ENCODE measurements around the gene CILP.

The CILP gene

DNA sequence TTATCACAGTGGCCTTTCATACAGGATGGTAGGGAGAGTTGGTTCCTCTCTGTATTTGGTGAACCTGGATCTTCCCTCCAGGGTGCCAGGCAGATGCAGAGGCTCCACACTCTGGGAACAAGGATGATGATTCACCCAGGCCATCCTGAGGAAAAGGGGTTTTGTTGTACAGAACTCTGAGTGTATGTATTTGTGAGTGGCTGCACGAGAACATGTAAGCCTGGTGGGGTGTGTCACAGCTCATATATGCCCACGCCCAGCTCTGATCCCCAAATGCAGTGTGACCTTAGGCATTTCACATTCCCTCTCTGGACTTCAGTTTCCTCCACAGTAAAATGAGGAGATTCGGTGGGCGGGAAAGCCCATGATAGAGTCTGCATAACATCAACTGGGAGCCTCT, 11.6 kb upstream of the CILP start:
- DNase-seq: no peak
- no peak for ATAC-seq

GRCh38 chr15:65221697-65222096, 10.4 kb upstream of the CILP start:
- DNase-seq: no peak
- ATAC-seq: no peak

- DNase-seq: no peak
Measured at GRCh38 chr15:65219137-65219536, 7.9 kb upstream of the CILP start.

DNA sequence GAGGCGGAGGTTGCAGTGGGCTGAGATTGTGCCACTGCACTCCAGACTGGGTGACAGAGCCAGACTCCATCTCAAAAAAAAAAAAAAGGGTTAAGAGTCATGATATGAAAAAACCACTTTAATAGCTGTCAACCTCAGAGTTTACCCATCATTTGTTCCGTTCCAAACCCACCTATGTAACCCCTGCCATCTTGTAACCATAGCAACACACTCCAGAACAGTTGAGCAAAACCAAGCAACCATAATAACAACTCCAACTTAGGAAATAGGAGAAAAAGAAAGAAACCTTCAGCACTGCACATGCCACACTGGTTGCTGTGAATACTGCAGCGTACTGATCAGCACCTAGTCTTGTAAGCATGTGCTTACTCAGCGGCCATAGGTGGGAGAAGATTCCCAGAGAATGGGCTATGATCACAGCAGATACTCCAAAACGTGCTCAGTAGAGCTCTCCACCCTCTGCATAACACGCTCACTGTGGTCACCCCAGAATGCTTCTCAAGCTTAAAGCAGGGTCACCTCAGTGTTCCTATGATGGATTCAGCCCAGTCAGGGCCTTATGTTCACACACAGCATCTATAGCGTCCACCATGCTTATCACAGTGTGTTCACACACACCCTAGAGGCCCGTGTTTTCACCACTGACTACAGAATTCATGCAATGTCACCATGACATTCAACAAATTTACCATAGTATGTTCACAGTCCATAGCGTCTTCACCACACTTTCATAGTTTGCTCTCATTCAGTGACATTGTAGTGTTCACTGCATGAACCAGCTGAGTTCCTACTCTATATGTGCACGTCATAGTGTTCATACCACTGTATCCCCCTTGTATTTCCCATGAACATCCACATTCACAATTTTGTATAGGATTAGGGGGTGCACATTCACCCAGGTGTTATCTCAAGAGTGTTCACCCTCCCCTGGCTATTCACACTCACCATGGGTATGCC, 6.5 kb upstream of the CILP start:
- no peak for DNase-seq
- peak; percentile 75 for ATAC-seq

More at GRCh38 chr15:65219137-65219536, 7.9 kb upstream of the CILP start:
- peak; percentile 25 for ATAC-seq

DNA sequence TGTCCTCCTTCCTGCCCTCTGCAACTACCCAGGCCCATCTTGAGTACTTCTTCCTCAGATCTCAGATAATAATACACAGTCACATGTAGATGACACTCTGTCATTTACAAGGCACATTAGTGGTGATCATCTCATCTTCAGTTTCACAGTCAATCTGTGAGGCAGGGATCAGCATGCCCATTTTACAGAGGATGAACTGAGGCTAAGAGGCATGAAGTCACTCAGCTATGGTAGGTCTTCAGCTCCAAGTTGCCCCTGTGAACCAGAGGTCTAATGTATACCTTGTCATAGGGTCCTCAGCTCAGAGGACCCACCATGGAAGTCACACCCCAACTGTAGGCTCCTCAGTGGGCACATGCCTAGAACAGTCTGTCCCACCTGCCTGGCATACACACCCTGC, 4.2 kb upstream of the CILP start:
- ATAC-seq: no peak
- no peak for DNase-seq

DNA sequence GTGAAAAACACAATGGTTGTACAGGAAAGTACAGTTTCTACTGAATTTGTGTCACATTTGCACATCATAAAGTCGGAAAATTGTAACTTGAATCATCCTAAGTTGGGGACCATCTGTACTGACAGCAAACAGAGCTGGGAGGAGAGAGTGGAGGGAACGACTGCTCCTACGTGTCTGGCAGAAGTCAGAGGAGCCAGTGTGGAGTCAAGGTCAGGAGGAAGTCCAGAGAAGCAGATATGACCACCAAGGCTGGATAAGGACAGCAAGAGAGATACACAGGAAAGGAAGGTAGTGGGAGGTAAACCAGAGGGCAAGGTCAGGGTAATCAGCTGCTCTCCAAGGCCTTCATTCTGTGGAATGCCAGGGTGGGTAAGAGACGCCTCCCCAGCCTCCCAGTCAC, 2.7 kb upstream of the CILP start:
- ATAC-seq (no peak), DNase-seq (no peak)

DNA sequence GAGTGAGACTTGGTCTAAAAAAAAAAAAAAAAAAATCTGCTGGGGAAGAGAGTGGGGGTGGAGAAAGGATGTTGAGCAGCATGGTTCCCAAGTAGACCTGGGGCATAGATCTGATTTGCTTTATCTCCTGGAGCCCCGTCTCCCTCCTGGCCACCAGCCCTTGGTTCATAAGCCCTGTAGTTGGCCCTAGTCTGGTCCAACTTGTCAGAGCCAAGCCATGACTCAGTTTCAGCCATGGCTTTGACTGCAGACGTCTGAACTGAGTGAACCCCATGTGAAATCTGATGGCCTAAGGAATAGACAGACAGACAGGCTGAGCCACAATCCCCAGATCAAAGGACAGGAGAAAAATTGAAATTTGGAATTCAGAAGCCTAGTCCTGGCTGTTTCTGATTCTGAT, 2.0 kb upstream of the CILP start:
- DNase-seq: no peak
- no peak for ATAC-seq

DNA sequence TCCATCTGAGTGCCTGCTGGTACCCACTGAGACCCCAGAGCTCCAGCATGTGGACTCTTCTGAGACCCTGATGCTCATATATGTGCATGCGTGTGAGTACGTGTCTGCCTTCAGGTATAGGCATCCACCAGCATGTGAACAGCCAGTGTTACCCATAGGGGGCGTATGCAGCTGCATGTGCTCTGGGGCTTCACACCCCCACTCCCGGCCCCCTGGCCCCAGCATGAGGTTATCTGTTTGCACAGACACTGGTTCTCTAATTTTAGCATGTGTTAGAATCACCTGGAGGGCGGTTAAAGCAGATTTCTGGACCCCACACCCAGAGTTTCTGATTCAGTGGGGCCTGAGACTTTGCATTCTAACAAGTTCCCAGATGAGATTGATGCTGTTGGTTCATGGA, 824 bp upstream of the CILP start:
- ATAC-seq: peak; percentile 78
- peak; percentile 62 for DNase-seq

DNA sequence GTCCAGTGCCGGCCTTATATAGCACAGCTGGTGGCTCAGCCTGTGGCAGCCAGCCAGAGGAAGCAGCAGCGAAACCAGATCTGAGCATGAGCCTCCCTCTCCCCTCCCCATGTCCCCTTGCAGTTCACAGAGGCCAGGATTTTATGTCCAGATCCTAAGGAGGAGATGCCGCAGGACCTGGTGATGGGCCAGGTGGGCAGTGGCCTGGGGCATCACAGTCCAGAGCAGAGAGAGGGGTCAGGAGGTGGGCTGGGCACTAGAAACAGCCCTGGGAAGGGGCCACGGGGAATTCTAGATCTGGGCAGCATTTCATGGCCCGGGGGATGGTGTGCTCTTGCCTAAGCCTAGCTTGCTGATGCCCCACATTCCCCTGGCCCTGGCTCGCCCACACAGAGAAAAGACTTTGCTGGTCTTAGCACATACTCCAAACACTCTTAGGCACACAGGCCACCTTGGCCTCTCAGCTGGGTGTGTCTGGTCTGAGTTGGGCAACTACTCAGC, 259 bp upstream of the CILP start:
- DNase-seq (no peak), ATAC-seq (no peak)

GRCh38 chr15:65209701-65210643, 1.3 kb downstream of the CILP start:
- DNase-seq (no peak), ATAC-seq (no peak)

DNA sequence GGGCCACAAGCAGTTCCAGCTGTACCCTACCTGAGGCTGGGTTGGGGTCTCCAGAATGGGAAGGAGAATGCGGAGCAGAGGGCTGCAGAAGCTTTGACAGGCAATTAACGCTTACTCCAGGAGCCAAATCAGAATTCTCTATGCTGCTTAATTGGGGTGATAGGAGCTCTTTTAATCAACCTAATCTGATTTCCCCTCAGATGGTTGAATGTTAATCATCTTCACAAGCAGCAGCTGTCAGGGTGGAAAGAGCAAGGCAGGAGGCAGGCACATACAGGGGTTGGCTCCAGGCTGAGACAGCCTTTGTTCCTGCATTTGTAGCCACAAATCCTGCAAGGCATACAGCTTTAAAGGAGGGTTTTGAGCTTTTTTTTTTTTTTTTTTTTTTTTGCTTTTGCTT, 2.6 kb downstream of the CILP start:
- ATAC-seq (no peak), DNase-seq (no peak)

DNA sequence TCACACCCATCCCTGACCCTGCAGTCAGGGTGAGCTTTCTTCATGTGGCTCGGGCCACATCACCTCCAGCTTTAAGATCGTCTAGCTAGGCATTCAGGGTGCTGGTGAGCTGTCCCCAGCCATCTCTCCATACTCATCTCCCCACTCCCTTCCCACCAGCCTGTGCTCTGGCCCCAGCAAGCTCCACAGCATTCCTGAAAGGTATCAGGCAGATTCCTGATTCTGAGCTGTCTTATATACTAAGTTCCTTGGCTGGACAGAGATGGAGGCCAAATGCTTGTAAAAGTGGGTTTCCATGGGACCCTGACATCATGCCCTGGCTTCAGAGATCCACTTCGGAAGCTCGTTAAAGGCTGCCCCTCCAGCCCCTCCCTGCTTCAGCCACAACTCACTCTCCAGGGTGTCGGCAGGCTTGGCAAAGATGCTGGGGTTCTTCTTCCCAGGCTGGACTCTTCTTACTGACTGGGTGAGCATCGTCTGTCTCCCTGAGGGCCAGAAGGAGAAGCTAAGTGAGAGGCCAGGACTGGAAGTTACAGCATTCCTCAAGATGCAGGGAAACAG, 3.9 kb downstream of the CILP start:
- ATAC-seq: no peak
- no peak for DNase-seq

DNA sequence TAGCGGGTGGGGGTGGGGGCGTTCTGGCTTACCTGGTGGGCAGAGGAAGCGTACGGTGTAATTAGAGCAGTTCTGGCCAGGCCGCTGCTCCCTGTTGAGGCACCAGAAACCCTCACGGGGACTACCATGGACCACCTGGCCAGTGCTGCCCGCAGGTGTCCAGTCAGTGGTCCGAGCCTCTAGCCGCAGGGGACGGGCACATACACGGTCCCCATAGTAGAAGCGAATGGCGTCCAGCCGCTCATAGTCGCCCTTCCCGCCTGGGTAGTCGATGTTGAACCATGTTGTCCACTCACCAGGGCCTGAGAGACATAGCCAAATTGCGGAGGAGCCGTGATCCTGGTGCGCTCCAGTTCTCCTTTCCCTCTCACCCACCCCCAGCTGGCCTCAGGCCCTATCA, 4.5 kb downstream of the CILP start:
- DNase-seq (no peak), ATAC-seq (no peak)

- ATAC-seq (no peak), DNase-seq (no peak)
Measured at GRCh38 chr15:65204931-65205660, 6.2 kb downstream of the CILP start.

DNA sequence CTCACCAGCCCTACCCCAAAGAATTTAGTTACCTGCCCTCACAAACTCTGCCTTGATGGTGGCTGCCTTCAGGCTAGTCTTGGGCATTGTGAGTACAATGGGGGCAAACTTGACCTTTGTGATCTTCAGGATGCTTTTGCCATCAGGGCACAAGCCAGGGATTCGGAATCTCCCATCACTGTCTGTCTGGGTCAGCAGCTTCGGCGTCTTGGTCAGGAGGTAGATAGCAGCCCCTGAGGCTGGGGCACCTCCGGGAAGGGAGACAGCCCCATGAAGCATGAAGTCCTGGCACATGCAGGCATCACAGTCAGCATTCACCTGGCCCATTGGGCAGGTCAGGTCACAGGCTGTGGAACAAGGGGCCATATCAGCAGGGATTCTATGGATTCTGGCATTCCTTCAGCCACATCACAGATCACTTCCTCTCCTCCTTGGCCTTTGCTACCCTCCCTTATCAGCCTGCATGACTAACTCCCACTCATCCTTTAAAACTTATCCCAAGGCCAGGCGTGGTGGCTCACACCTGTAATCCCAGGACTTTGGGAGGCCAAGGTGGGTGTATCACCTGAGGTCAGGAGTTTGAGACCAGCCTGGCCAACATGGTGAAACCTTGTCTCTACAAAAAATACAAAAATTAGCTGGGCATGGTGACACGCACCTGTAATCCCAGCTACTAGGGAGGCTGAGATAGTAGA, 6.9 kb downstream of the CILP start:
- DNase-seq: no peak
- no peak for ATAC-seq

DNA sequence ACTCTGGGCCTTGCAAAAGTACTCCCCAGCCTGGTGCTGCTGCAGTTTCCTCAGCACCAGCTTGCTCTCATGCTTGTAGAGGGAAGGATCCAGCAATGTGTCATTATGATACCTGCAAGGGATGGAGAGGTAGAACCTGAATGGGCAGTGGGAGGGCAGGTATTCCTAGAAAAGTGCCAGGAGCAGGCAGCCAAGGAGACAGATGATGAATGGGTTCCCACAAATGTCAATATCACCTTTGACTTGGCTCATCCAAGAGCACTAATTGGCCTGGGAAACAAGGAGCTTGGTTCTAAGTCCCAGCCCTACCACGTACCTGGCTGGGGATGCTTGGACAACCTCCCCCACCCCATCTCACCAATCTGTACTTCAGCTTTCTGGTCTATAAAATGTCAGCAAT, 9.4 kb downstream of the CILP start:
- ATAC-seq (no peak), DNase-seq (no peak)

GRCh38 chr15:65198571-65198970, 12.7 kb downstream of the CILP start:
- no peak for DNase-seq
- no peak for ATAC-seq

GRCh38 chr15:65197337-65197645, 14.0 kb downstream of the CILP start:
- no peak for DNase-seq
- no peak for ATAC-seq

- DNase-seq (no peak), ATAC-seq (peak; percentile 8)
Measured at GRCh38 chr15:65196637-65197336, 14.5 kb downstream of the CILP start.

GRCh38 chr15:65195548-65195923, 15.7 kb downstream of the CILP start:
- ATAC-seq (no peak), DNase-seq (no peak)

Measured in stimulated activated naive CD8-positive, alpha-beta T cell treated with anti-CD3 and anti-CD28 coated beads, Interleukin-15, Interleukin-2, amounts not matched to agents 100 U/mL and 50 U/mL, for 24 hours (primary cell).